ENCODE results near the gene DLGAP1. TPM values are rescaled to one million over a fixed set of nuclear protein-coding genes. Genes with fewer than 3 reads are reported as not detected.

Gene DLGAP1
- total RNA-seq, 4 donors from 2014 or later, result 0.13 to 6.2 (median 0.53) TPM

- in situ Hi-C loops (cut with MboI; ENCODE audit: low sequenced_read_pairs in 4 of 4), result loop anchor here in 3 of 4 donors (5.0 to 10.0 kb wide), 3 partner anchors 144 to 212 kb away; no protein-coding TSS in a partner anchor
- Histone ChIP-seq H3K9me3 (no peaks in the 10 kb centered on the region), H3K4me3 (peak overlapping the region; percentile 71 to 97 (median 82)), H3K27ac (peak overlapping the region; percentile 98 to 99 (median 99)), H3K36me3 (peaks cover 0 to 20% of the 10 kb centered on the region in 2 donors), H3K27me3 (no peaks in the 10 kb centered on the region), H3K4me1 (peaks cover 34 to 39% of the 10 kb centered on the region in 2 donors)
- TF ChIP-seq POLR2A (IDR thresholded peaks at IDR 0.05) (no peak), CTCF (IDR thresholded peaks at IDR 0.05 in 4 of 5, conservative IDR thresholded peaks at IDR 0.05 in 1 of 5) (no peak)
- DNase-seq, result no peak
- intact Hi-C loops (cut with DNase I; ENCODE audit: low total_unique reads), result loop anchor here (1.0 kb wide), 1 partner anchor 141 kb away; no protein-coding TSS in a partner anchor
- no peak for ATAC-seq
Observed at GRCh38 chr18:3452750-3453539, 1002.2 kb downstream of the DLGAP1 start.

GRCh38 chr18:3451989-3452749 is 1002.9 kb downstream of the DLGAP1 start:
- peaks cover 0 to 12% of the 10 kb centered on the region in 2 donors for H3K36me3 ChIP-seq
- intact Hi-C loops (cut with DNase I; ENCODE audit: low total_unique reads) (loop anchor here (1.0 kb wide), 1 partner anchor 439 kb away; the partner anchor contains the start of gene LPIN2), in situ Hi-C loops (cut with MboI; ENCODE audit: low sequenced_read_pairs in 4 of 4) (loop anchor here in 3 of 4 donors (5.0 to 10.0 kb wide), 3 partner anchors 145 to 213 kb away; no protein-coding TSS in a partner anchor)
- ATAC-seq (no peak), DNase-seq (peak; percentile 37 to 43)
- H3K27ac ChIP-seq, result peak overlapping the region; percentile 98 to 99 (median 99)
- H3K4me1 ChIP-seq, result peaks cover 34 to 39% of the 10 kb centered on the region in 2 donors
- no peaks in the 10 kb centered on the region for H3K27me3 ChIP-seq
- H3K9me3 ChIP-seq, result no peaks in the 10 kb centered on the region
- peak overlapping the region; percentile 71 to 97 (median 82) for H3K4me3 ChIP-seq
- TF ChIP-seq POLR2A (IDR thresholded peaks at IDR 0.05) (peak; percentile 34 to 57), CTCF (IDR thresholded peaks at IDR 0.05 in 4 of 5, conservative IDR thresholded peaks at IDR 0.05 in 1 of 5) (no peak)

GRCh38 chr18:3451183-3451988 is 1003.7 kb downstream of the DLGAP1 start:
- H3K4me1 ChIP-seq, result peaks cover 33 to 41% of the 10 kb centered on the region in 2 donors
- H3K27me3 ChIP-seq, result no peaks in the 10 kb centered on the region
- peak overlapping the region; percentile 71 to 97 (median 82) for H3K4me3 ChIP-seq
- peak; percentile 23 to 37 for ATAC-seq
- in situ Hi-C loops (cut with MboI; ENCODE audit: low sequenced_read_pairs in 4 of 4) (loop anchor here in 3 of 4 donors (5.0 to 10.0 kb wide), 3 partner anchors 146 to 213 kb away; no protein-coding TSS in a partner anchor), intact Hi-C loops (cut with DNase I; ENCODE audit: low total_unique reads) (loop anchor here (1.0 kb wide), 1 partner anchor 438 kb away; the partner anchor contains the start of gene LPIN2)
- H3K9me3 ChIP-seq, result no peaks in the 10 kb centered on the region
- peak; percentile 92 for DNase-seq
- H3K36me3 ChIP-seq, result peaks cover 0 to 5% of the 10 kb centered on the region in 2 donors
- TF ChIP-seq POLR2A (IDR thresholded peaks at IDR 0.05) (peak; percentile 91 to 97), CTCF (IDR thresholded peaks at IDR 0.05 in 4 of 5, conservative IDR thresholded peaks at IDR 0.05 in 1 of 5) (no peak)
- peak overlapping the region; percentile 98 to 99 (median 99) for H3K27ac ChIP-seq

- no peak for TF ChIP-seq POLR2A (IDR thresholded peaks at IDR 0.05)
- TF ChIP-seq CTCF (IDR thresholded peaks at IDR 0.05 in 4 of 5, conservative IDR thresholded peaks at IDR 0.05 in 1 of 5), result no peak
- intact Hi-C loops (cut with DNase I; ENCODE audit: low total_unique reads), result loop anchor here (1.0 kb wide), 1 partner anchor 437 kb away; the partner anchor contains the start of gene LPIN2
- H3K36me3 ChIP-seq, result no peaks in the 10 kb centered on the region
- DNase-seq, result no peak
- ATAC-seq, result no peak
- in situ Hi-C loops (cut with MboI; ENCODE audit: low sequenced_read_pairs in 4 of 4), result loop anchor here in 3 of 4 donors (5.0 to 10.0 kb wide), 3 partner anchors 147 to 214 kb away; no protein-coding TSS in a partner anchor
- peaks cover 27 to 35% of the 10 kb centered on the region in 2 donors for H3K4me1 ChIP-seq
- no peaks in the 10 kb centered on the region for H3K9me3 ChIP-seq
- no peaks in the 10 kb centered on the region for H3K27me3 ChIP-seq
- peak overlapping the region; percentile 98 to 99 (median 99) for H3K27ac ChIP-seq
- H3K4me3 ChIP-seq, result peak overlapping the region; percentile 71 to 97 (median 82)
Observed at GRCh38 chr18:3450799-3451182, 1004.3 kb downstream of the DLGAP1 start.
